SU-DHL-6 (cell line): Measurements from ENCODE around the gene VSX1.

Experiments used
- CTCF ChIP-seq: fragments of 200-600 bp; sonication (generic); IDR thresholded peaks from one replicate; pipeline ENCODE4 v1.5.1; 2017; ENCODE audit warnings: antibody characterized with exemption, mild to moderate bottlenecking, low read length, moderate library complexity; ENCODE audit not compliant: insufficient read depth, poor library complexity, severe bottlenecking
- EZH2phosphoT487 ChIP-seq: fragments of 200-600 bp; sonication (generic), shearing (Covaris generic); conservative IDR thresholded peaks from 2 replicates; pipeline ENCODE4 v1.6.1; 2018; ENCODE audit warnings: mild to moderate bottlenecking, antibody characterized with exemption, low read length, moderate library complexity, mixed read lengths

- TF ChIP-seq CTCF = no peak
- TF ChIP-seq EZH2phosphoT487 = no peak
Measured at GRCh38 chr20:25129428-25129827, 47.5 kb upstream of the VSX1 start.
